GM12891 (cell line): ENCODE data around the gene THOP1.

ENCODE experiments used
- POLR2A ChIP-seq: IDR thresholded peaks from 2 replicates; pipeline ENCODE4 v1.6.1; 2011; ENCODE audit warnings: low read depth, low read length, control low read depth
- POLR2AphosphoS5 ChIP-seq: IDR thresholded peaks from 2 replicates; pipeline ENCODE4 v1.6.1; 2011; ENCODE audit warnings: low read depth, low read length, control low read depth
- TAF1 ChIP-seq: IDR thresholded peaks from 2 replicates; pipeline ENCODE4 v1.6.1; 2011; ENCODE audit warnings: low read depth, low read length, control low read depth

DNA sequence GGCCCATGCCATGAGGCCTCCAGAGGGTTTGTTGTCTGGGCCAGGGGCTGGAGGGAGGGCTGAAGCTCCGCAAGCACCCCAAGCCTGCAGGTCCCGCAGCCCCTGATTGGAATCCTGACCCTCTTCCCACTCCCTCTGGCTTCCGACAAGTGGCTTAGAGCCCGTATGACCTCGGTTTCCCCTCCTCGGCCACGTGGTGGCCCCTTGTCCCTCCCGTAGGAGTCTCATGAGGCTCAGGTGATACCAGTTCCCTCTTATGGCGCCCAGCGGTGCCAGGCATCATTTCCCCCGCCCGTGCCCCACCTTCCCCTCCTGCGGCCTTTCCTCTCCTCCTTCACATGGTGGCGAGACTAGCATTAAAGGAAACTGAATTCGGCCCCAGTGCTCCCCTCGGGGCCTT lies 6.1 kb downstream of the THOP1 start:
- no peak for TF ChIP-seq TAF1
- TF ChIP-seq POLR2A, result no peak
- no peak for TF ChIP-seq POLR2AphosphoS5
